Thymus (tissue), 11 donors: ENCODE results near the gene CYGB. TPM values are rescaled to one million over a fixed set of nuclear protein-coding genes. Genes with fewer than 3 reads are reported as not detected.
A peak's percentile ranks its signal among the peaks of the same experiment; 100 is the strongest.

ENCODE experiments used
- DNase-seq, 9 donors: peaks; one replicate each; pipeline ENCODE4 v3.0.0-alpha.2; 2013; ENCODE audit warnings: low spot score in 9 of 9, low read depth in 6 of 9, missing footprints in 1 of 9
- H3K27ac ChIP-seq, 2 donors: one replicate each; pipeline ENCODE4 v1.5.1; 2013; ENCODE audit warnings: control low read depth in 1 of 2, low read depth in 1 of 2, low read length in 1 of 2, mild to moderate bottlenecking in 1 of 2, moderate library complexity in 1 of 2
- H3K27me3 ChIP-seq, 2 donors: one replicate each; pipeline ENCODE4 v1.5.1; 2013; ENCODE audit warnings: low read length in 1 of 2; ENCODE audit not compliant: control insufficient read depth in 2 of 2, insufficient read depth in 1 of 2
- H3K36me3 ChIP-seq, 2 donors: one replicate each; pipeline ENCODE4 v1.5.1; 2013; ENCODE audit warnings: low read length in 1 of 2, mild to moderate bottlenecking in 1 of 2, moderate library complexity in 1 of 2; ENCODE audit not compliant: control insufficient read depth in 2 of 2, insufficient read depth in 2 of 2
- H3K4me1 ChIP-seq, 2 donors: one replicate each; pipeline ENCODE4 v1.5.1; 2013; ENCODE audit warnings: low read length in 2 of 2; ENCODE audit not compliant: control insufficient read depth in 2 of 2, insufficient read depth in 2 of 2
- H3K4me3 ChIP-seq, 2 donors: one replicate each; pipeline ENCODE4 v1.5.1; 2013; ENCODE audit warnings: low read length in 2 of 2, control low read depth in 1 of 2, mild to moderate bottlenecking in 1 of 2
- H3K9me3 ChIP-seq, 2 donors: one replicate each; pipeline ENCODE4 v1.5.1; 2013; ENCODE audit warnings: low read length in 1 of 2, mild to moderate bottlenecking in 1 of 2; ENCODE audit not compliant: control insufficient read depth in 2 of 2, insufficient read depth in 1 of 2
- WGBS: extraction: QIAGEN DNeasy Blood & Tissue Kit; methylation state at CpG from one replicate; pipeline ENCODE4 v1.1.7; 2013; 5-methylcytosine and 5-hydroxymethylcytosine counted together
- polyA plus RNA-seq: library from polyadenylated mRNA; stranded (reverse); fragments of 200-250 nt; gene quantifications from one replicate; pipeline ENCODE4 v1.2.3, GENCODE V29; 2013
- total RNA-seq: library from RNA; stranded (reverse); fragments of 120-200 nt; gene quantifications from one replicate; pipeline ENCODE4 v1.2.4, GENCODE V29; 2013
- donor health status: healthy.

Gene CYGB
- total and polyA plus RNA-seq, 2 donors = 1.6 to 12.1 TPM

GRCh38 chr17:76557368-76558197, 20.1 kb upstream of the CYGB start:
- Histone ChIP-seq H3K4me3 (peak overlapping the region; percentile 77 to 86), H3K27me3 (no peaks in the 10 kb centered on the region), H3K27ac (peak overlapping the region; percentile 83 to 92), H3K4me1 (peaks cover 15 to 31% of the 10 kb centered on the region in 2 donors), H3K36me3 (peaks cover 23 to 31% of the 10 kb centered on the region in 2 donors), H3K9me3 (no peaks in the 10 kb centered on the region)
- peak; percentile 88 to 98 (median 93) for DNase-seq
- under 1% methylated on average over 55 of the region's 55 CpGs for WGBS

DNA sequence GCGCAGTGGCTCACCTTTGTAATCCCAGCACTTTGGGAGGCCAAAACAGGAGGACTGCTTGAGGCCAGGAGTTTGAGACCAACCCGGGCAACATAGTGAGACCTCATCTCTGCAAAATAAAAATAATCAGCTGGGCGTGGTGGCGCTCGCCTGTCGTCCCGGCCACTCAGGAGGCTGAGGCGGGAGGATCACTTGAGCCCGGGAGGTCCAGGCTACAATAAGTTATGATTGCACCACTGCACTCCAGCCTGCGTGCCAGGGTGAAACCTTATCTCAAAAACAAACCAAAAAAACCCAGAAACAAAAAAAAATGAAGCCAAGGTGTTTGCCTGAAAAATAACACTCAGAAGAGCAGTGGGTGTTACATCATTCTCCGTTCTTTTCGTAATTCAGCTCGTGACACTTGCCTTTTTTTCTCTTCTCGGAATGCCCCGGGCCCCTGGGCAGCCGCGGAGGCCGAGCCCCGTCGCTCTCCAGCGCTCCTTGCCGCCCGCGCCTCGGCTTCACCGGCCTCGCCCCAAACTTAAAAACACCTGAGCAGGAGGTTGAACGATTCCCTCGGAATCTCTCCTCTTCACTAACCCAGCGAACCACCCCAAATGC, 19.4 kb upstream of the CYGB start:
- 39% methylated on average over 30 of the region's 30 CpGs for WGBS
- Histone ChIP-seq H3K27me3 (no peaks in the 10 kb centered on the region), H3K4me1 (peaks cover 15 to 28% of the 10 kb centered on the region in 2 donors), H3K27ac (peak overlapping the region; percentile 83 to 92), H3K36me3 (peaks cover 20 to 25% of the 10 kb centered on the region in 2 donors), H3K9me3 (no peaks in the 10 kb centered on the region), H3K4me3 (peak overlapping the region; percentile 77 to 86)
- peak in 1 of 9 donors; percentile 43 for DNase-seq

GRCh38 chr17:76554131-76554530, 16.6 kb upstream of the CYGB start:
- Histone ChIP-seq H3K4me1 (peaks cover 13 to 21% of the 10 kb centered on the region in 2 donors), H3K9me3 (no peaks in the 10 kb centered on the region), H3K4me3 (no peak overlapping the region), H3K27me3 (no peaks in the 10 kb centered on the region), H3K27ac (no peak overlapping the region), H3K36me3 (peaks cover 1 to 5% of the 10 kb centered on the region in 2 donors)
- DNase-seq = no peak
- WGBS = 87% methylated on average over 6 of the region's 6 CpGs

DNA sequence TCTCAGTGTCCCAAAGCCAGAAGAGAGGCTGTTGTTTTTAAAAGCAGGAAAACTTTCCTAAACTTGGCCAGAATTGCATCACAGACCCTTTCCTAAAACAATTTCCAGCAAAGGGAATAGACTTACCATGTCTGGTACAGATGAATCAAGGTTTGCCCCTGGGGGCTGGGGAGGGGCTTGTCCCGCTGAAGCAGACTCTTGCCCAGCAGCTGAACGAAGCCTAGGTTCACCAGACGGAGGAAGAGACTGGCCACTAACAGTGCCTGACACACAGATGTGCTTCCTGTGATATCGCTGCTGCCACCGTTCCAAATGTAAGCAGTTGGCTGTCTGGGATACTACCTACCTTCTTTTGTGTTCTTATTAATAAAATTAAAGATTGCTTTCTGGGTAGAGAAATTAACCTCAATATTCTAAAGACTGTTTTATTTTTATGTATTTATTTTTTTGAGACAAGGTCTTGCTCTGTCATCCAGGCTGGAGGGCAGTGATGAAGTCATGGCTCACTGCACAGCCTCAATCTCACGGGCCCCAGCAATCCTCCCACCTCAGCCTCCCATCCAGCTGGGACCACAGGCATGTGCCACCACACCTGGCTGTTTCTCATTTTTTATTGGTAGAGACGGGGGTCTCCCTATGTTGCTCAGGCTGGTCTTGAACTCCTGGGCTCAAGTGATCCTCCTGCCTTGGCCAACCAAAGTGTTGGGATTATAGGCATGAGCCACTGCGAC, 15.8 kb upstream of the CYGB start:
- Histone ChIP-seq H3K27ac (no peak overlapping the region), H3K4me1 (peaks cover 7 to 15% of the 10 kb centered on the region in 2 donors), H3K36me3 (peaks cover 0 to 5% of the 10 kb centered on the region in 2 donors), H3K4me3 (no peak overlapping the region), H3K9me3 (no peaks in the 10 kb centered on the region), H3K27me3 (no peaks in the 10 kb centered on the region)
- no peak for DNase-seq
- WGBS = 47% methylated on average over 8 of the region's 8 CpGs

DNA sequence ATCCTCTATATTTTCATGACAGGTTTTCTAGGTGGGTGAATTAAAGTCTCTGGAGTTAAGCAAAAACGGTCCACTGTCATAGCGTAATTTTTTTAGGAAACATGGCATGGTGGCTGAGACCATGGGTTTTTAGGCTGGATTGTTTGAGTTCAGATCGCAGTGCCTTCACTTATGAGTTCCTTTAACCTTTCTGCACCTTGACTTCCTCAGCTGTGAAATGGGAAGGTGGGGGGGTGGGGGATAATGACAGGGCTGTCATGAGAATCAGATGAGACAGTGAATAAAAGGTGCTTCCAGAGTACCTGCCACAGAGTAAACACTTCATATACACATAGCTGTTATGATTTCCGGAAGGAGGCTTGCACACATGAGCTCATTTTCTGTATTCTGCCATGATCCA, 14.2 kb upstream of the CYGB start:
- WGBS = 96% methylated on average over 4 of the region's 4 CpGs
- no peaks in the 10 kb centered on the region for H3K27me3 ChIP-seq
- DNase-seq = no peak
- peaks cover 8 to 15% of the 10 kb centered on the region in 2 donors for H3K4me1 ChIP-seq
- peak overlapping the region in 1 of 2 donors; percentile 3 for H3K27ac ChIP-seq
- no peak overlapping the region for H3K4me3 ChIP-seq
- no peaks in the 10 kb centered on the region for H3K9me3 ChIP-seq
- peaks cover 0 to 5% of the 10 kb centered on the region in 2 donors for H3K36me3 ChIP-seq

DNA sequence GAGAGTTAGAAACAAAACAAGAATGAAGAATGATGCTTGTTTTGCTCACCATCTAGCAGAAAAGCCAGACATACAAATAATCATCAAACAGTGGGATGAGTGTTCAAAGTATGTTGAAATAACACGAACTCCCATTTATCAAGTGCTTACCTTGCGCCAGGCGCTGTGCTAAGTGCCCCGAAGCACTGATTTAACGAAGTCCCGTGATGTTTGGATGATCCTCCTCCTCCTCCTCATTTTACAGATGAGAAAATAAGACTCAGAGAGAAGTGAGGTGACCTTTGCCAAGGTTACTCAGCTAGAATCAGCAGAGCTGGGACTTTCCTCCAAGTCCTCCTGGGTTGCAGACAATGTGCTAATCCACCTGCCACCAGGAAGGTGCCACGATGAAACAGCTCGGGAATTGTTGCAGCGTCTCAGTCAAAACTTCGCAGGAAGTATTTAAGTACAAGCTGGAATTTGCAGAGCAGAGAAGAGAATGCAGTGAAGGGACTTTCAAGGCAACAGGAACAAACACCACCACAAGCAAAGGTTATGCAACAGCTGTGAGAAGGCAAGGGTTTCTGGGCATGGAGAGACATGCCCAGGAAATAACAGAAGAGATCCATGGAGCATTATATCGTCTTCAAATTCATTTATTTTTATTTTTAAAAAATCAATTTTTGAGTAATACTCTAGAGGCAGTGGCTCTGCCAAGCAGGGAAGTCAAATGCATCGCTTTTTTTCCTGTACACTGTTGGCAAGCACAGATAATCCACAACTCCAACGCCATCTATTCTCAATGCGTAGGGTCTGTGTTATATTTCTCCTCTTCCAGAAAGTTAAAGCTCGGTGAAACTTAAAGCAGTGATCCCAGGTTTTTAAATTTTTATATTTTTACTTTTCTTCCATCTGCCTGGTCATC, 13.5 kb upstream of the CYGB start:
- Histone ChIP-seq H3K4me1 (peaks cover 6 to 16% of the 10 kb centered on the region in 2 donors), H3K4me3 (no peak overlapping the region), H3K9me3 (no peaks in the 10 kb centered on the region), H3K27ac (peak overlapping the region; percentile 53), H3K27me3 (peaks cover 0 to 2% of the 10 kb centered on the region in 2 donors), H3K36me3 (peaks cover 0 to 5% of the 10 kb centered on the region in 2 donors)
- DNase-seq = no peak
- WGBS = 72% methylated on average over 15 of the region's 15 CpGs

- whole genome bisulfite sequencing = 97% methylated on average over 7 of the region's 7 CpGs
- Histone ChIP-seq H3K27ac (no peak overlapping the region), H3K36me3 (peaks cover 0 to 5% of the 10 kb centered on the region in 2 donors), H3K4me1 (peaks cover 8 to 18% of the 10 kb centered on the region in 2 donors), H3K27me3 (peaks cover 0 to 12% of the 10 kb centered on the region in 2 donors), H3K9me3 (no peaks in the 10 kb centered on the region), H3K4me3 (no peak overlapping the region)
- no peak for DNase-seq
Observed at GRCh38 chr17:76549539-76549938, 12.0 kb upstream of the CYGB start.

GRCh38 chr17:76549215-76549518, 11.7 kb upstream of the CYGB start:
- H3K4me1 ChIP-seq = peaks cover 8 to 22% of the 10 kb centered on the region in 2 donors
- H3K36me3 ChIP-seq = peaks cover 0 to 2% of the 10 kb centered on the region in 2 donors
- DNase-seq = no peak
- peaks cover 0 to 16% of the 10 kb centered on the region in 2 donors for H3K27me3 ChIP-seq
- H3K9me3 ChIP-seq = no peaks in the 10 kb centered on the region
- WGBS = 91% methylated on average over 9 of the region's 9 CpGs
- no peak overlapping the region for H3K27ac ChIP-seq
- no peak overlapping the region for H3K4me3 ChIP-seq
